PFSK-1 (cell line): Measurements from ENCODE around the gene REPS1.

Experiments used
- POLR2AphosphoS5 ChIP-seq: IDR thresholded peaks from 2 replicates; pipeline ENCODE4 v1.6.1; 2012; ENCODE audit warnings: low read depth, mild to moderate bottlenecking, control low read depth, low read length, moderate library complexity
- SIN3A ChIP-seq: IDR thresholded peaks from 2 replicates; pipeline ENCODE4 v1.6.1; 2012; ENCODE audit warnings: mild to moderate bottlenecking, low read length, moderate library complexity, borderline replicate concordance; ENCODE audit not compliant: insufficient read depth

GRCh38 chr6:138971601-138972000, 16.5 kb downstream of the REPS1 start:
- TF ChIP-seq SIN3A (no peak), POLR2AphosphoS5 (no peak)
